ENCODE results near the gene PTPRM.

The PTPRM gene

DNA sequence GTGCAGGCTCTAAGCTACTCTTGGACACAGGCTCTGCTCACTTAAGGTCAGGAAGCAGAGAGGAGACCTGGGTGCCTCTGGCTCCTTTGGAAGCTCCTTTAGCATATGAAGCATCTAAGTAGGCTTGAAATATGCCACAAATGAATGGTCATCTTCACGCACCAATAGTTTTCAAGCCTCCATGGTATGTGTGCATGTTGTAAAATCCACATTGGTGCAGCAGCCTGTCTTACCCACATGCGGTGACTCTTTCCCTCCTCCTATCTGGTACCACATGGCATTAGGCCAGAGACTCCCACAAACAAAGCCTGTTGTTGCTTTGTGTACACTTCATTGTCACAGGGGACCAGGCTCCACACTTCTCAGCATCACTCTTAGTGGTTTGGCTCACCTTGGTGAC is 599.9 kb downstream of the PTPRM start:
- Histone ChIP-seq H3K4me3 (ENCODE audit: low read length, poor library complexity, severe bottlenecking) (no peak overlapping the region), H3K36me3 (ENCODE audit: insufficient read depth, low read length) (no peaks in the 10 kb centered on the region), H2AFZ (ENCODE audit: low read length) (no peak overlapping the region), H3K9ac (ENCODE audit: low read depth, low read length, poor library complexity, severe bottlenecking) (no peak overlapping the region), H3K9me2 (replicated peaks; ENCODE audit: low read depth, low read length) (no peaks in the 10 kb centered on the region), H3K4me2 (ENCODE audit: low read depth, low read length, poor library complexity, severe bottlenecking) (no peak overlapping the region), H4K20me1 (ENCODE audit: insufficient read depth, low read length, poor library complexity, severe bottlenecking) (no peaks in the 10 kb centered on the region), H3K79me2 (ENCODE audit: insufficient read depth, low read length) (no peaks in the 10 kb centered on the region), H3K4me1 (ENCODE audit: insufficient read depth, low read length, poor library complexity, severe bottlenecking) (no peaks in the 10 kb centered on the region), H3K9me3 (ENCODE audit: insufficient read depth, low read depth, low read length) (0 out of 2 replicates have a peak, but pooled peaks cover 4% of the 10 kb centered on the region), H3K27me3 (ENCODE audit: insufficient read depth, low read length, poor library complexity, severe bottlenecking) (no peaks in the 10 kb centered on the region), H3F3A (ENCODE audit: low read depth) (no peaks in the 10 kb centered on the region)
- TF ChIP-seq EZH2phosphoT487 (IDR thresholded peaks at IDR 0.05; ENCODE audit: borderline replicate concordance) (no peak), CTCF (conservative IDR thresholded peaks at IDR 0.05; ENCODE audit: low read length) (no peak)

GRCh38 chr18:8167673-8168072 is 600.6 kb downstream of the PTPRM start:
- Histone ChIP-seq H3F3A (ENCODE audit: low read depth) (no peaks in the 10 kb centered on the region), H3K9me3 (ENCODE audit: insufficient read depth, low read depth, low read length) (0 out of 2 replicates have a peak, but pooled peaks cover 4% of the 10 kb centered on the region), H2AFZ (ENCODE audit: low read length) (no peak overlapping the region), H3K9me2 (replicated peaks; ENCODE audit: low read depth, low read length) (no peaks in the 10 kb centered on the region), H3K4me3 (ENCODE audit: low read length, poor library complexity, severe bottlenecking) (no peak overlapping the region), H3K4me1 (ENCODE audit: insufficient read depth, low read length, poor library complexity, severe bottlenecking) (no peaks in the 10 kb centered on the region), H3K36me3 (ENCODE audit: insufficient read depth, low read length) (no peaks in the 10 kb centered on the region), H3K79me2 (ENCODE audit: insufficient read depth, low read length) (no peaks in the 10 kb centered on the region), H3K9ac (ENCODE audit: low read depth, low read length, poor library complexity, severe bottlenecking) (no peak overlapping the region), H4K20me1 (ENCODE audit: insufficient read depth, low read length, poor library complexity, severe bottlenecking) (no peaks in the 10 kb centered on the region), H3K27me3 (ENCODE audit: insufficient read depth, low read length, poor library complexity, severe bottlenecking) (no peaks in the 10 kb centered on the region), H3K4me2 (ENCODE audit: low read depth, low read length, poor library complexity, severe bottlenecking) (no peak overlapping the region)
- TF ChIP-seq EZH2phosphoT487 (IDR thresholded peaks at IDR 0.05; ENCODE audit: borderline replicate concordance) (no peak), CTCF (conservative IDR thresholded peaks at IDR 0.05; ENCODE audit: low read length) (no peak)

DNA sequence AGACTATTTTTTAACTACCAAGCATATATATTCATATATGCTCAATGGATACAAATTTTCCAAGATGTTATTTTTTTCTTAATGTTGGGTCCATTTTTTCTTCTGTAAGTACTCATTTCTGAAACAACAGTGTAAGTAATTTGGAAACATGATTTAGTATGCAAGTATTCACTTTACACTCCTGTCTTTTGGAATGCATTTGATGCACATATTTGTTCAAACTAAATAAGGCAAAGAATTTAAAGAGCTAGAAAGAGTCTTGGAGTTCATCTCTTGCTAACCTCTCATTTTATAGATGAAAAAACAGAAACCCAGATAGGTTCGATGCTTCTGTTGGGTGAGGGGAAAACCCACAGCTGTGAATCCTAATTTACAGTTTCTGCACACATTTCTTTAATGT is 602.6 kb downstream of the PTPRM start:
- no peak overlapping the region for H3K9ac ChIP-seq (ENCODE audit: low read depth, low read length, poor library complexity, severe bottlenecking)
- H3F3A ChIP-seq (ENCODE audit: low read depth): no peaks in the 10 kb centered on the region
- no peak overlapping the region for H3K4me3 ChIP-seq (ENCODE audit: low read length, poor library complexity, severe bottlenecking)
- 0 out of 2 replicates have a peak, but pooled peaks cover 4% of the 10 kb centered on the region for H3K9me3 ChIP-seq (ENCODE audit: insufficient read depth, low read depth, low read length)
- TF ChIP-seq CTCF (conservative IDR thresholded peaks at IDR 0.05; ENCODE audit: low read length): no peak
- no peak for TF ChIP-seq EZH2phosphoT487 (IDR thresholded peaks at IDR 0.05; ENCODE audit: borderline replicate concordance)
- no peaks in the 10 kb centered on the region for H3K9me2 ChIP-seq (replicated peaks; ENCODE audit: low read depth, low read length)
- H3K36me3 ChIP-seq (ENCODE audit: insufficient read depth, low read length): no peaks in the 10 kb centered on the region
- H3K4me2 ChIP-seq (ENCODE audit: low read depth, low read length, poor library complexity, severe bottlenecking): no peak overlapping the region
- H3K4me1 ChIP-seq (ENCODE audit: insufficient read depth, low read length, poor library complexity, severe bottlenecking): no peaks in the 10 kb centered on the region
- H2AFZ ChIP-seq (ENCODE audit: low read length): no peak overlapping the region
- H3K79me2 ChIP-seq (ENCODE audit: insufficient read depth, low read length): no peaks in the 10 kb centered on the region
- H4K20me1 ChIP-seq (ENCODE audit: insufficient read depth, low read length, poor library complexity, severe bottlenecking): no peaks in the 10 kb centered on the region
- H3K27me3 ChIP-seq (ENCODE audit: insufficient read depth, low read length, poor library complexity, severe bottlenecking): no peaks in the 10 kb centered on the region

Data from Loucy (cell line).